GM23248 (cell line): ENCODE measurements around the gene CHCHD1.

Experiments
- EZH2 ChIP-seq: fragments of 200-600 bp; sonication (generic); IDR thresholded peaks from 2 replicates; pipeline ENCODE4 v1.6.1; 2018; ENCODE audit warnings: antibody characterized with exemption, mild to moderate bottlenecking; ENCODE audit not compliant: insufficient read depth, poor library complexity, severe bottlenecking
- EZH2phosphoT487 ChIP-seq: fragments of 200-600 bp; sonication (generic); IDR thresholded peaks from 2 replicates; pipeline ENCODE4 v1.6.1; 2018; ENCODE audit warnings: antibody characterized with exemption, moderate library complexity, mild to moderate bottlenecking, low read depth; ENCODE audit not compliant: insufficient read depth

DNA sequence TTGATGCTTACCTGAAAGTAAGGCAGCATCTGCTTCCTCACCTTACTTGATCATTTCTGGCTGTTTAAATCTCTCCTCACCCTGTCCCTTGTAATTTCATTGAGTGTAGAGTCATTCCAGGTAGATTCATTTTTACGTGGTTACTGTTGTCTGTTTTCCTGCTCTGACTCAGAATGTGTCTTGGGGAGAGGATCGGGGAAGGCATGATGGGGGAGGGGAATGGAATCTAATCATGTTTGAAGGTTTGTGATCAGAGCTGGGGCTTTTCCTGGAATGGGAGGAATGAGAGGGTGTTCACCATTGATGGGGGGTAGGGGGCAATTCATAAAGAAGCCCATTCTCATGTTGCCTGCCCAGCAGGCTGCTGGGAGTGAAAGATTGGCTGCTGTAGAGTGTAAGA lies 18.9 kb upstream of the CHCHD1 start:
- TF ChIP-seq EZH2phosphoT487, result no peak
- TF ChIP-seq EZH2, result no peak
